Measurements from ENCODE around the gene IRAK2. TPM values are rescaled to one million over a fixed set of nuclear protein-coding genes. Genes with fewer than 3 reads are reported as not detected.
"Not testable (repeated sequence)": the region's sequence is repeated elsewhere in the genome, so short reads cannot be mapped to it uniquely, and the experiment has no call there.

Gene IRAK2
- 2.7 TPM for total RNA-seq

GRCh38 chr3:10164546-10165393, at the start of gene IRAK2:
TSS of gene IRAK2 (plus strand) at chr3:10164919. CDS start at chr3:10164955, 36 bp downstream.
- DNase-seq (ENCODE audit: low spot score), result peak; percentile 67

- DNase-seq (ENCODE audit: low spot score), result peak; percentile 97
Observed at GRCh38 chr3:10115326-10116137, 49.2 kb upstream of the IRAK2 start, which contains the start of gene BRK1. TSS of gene BRK1 (plus strand) at chr3:10115675. CDS start at chr3:10115702, 27 bp downstream.

- DNase-seq (ENCODE audit: low spot score), result no peak
Observed at GRCh38 chr3:10116138-10116460, 48.6 kb upstream of the IRAK2 start.

- DNase-seq (ENCODE audit: low spot score), result no peak
Observed at GRCh38 chr3:10116928-10117327, 47.8 kb upstream of the IRAK2 start.

GRCh38 chr3:10119376-10119775, 45.3 kb upstream of the IRAK2 start:
- DNase-seq (ENCODE audit: low spot score), result no peak

GRCh38 chr3:10121064-10121463, 43.7 kb upstream of the IRAK2 start:
- DNase-seq (ENCODE audit: low spot score), result no peak

- DNase-seq (ENCODE audit: low spot score), result no peak
Observed at GRCh38 chr3:10122724-10123123, 42.0 kb upstream of the IRAK2 start.

- not testable (repeated sequence) for DNase-seq (ENCODE audit: low spot score)
Observed at GRCh38 chr3:10135872-10136271, 28.8 kb upstream of the IRAK2 start.

GRCh38 chr3:10136426-10137005, 28.2 kb upstream of the IRAK2 start:
- DNase-seq (ENCODE audit: low spot score), result no peak

- no peak for DNase-seq (ENCODE audit: low spot score)
Observed at GRCh38 chr3:10137178-10137577, 27.5 kb upstream of the IRAK2 start.

GRCh38 chr3:10140996-10141546, 23.6 kb upstream of the IRAK2 start:
- DNase-seq (ENCODE audit: low spot score), result no peak

GRCh38 chr3:10142707-10143560, 21.8 kb upstream of the IRAK2 start:
- no peak for DNase-seq (ENCODE audit: low spot score)

GRCh38 chr3:10145685-10146084, 19.0 kb upstream of the IRAK2 start:
- no peak for DNase-seq (ENCODE audit: low spot score)

GRCh38 chr3:10149226-10149625, 15.5 kb upstream of the IRAK2 start:
- DNase-seq (ENCODE audit: low spot score), result no peak

- no peak for DNase-seq (ENCODE audit: low spot score)
Observed at GRCh38 chr3:10150987-10151386, 13.7 kb upstream of the IRAK2 start.

GRCh38 chr3:10154335-10155122, 10.2 kb upstream of the IRAK2 start:
- no peak for DNase-seq (ENCODE audit: low spot score)

- DNase-seq (ENCODE audit: low spot score), result no peak
Observed at GRCh38 chr3:10155123-10155472, 9.6 kb upstream of the IRAK2 start.

- DNase-seq (ENCODE audit: low spot score), result no peak
Observed at GRCh38 chr3:10155658-10156057, 9.1 kb upstream of the IRAK2 start.

GRCh38 chr3:10157031-10157430, 7.7 kb upstream of the IRAK2 start:
- DNase-seq (ENCODE audit: low spot score), result no peak

GRCh38 chr3:10158555-10158954, 6.2 kb upstream of the IRAK2 start:
- not testable (repeated sequence) for DNase-seq (ENCODE audit: low spot score)

- no peak for DNase-seq (ENCODE audit: low spot score)
Observed at GRCh38 chr3:10160346-10160745, 4.4 kb upstream of the IRAK2 start.

Data from mucosa of gallbladder (tissue), 1 donor.